HEK293T (cell line): ENCODE data around the gene HTRA3.

Experiments
- PKNOX1 ChIP-seq: fragments of 450-650 bp; IDR thresholded peaks from 2 replicates; pipeline ENCODE4 v1.6.1; 2016
- SP1 ChIP-seq: fragments of 450-650 bp; IDR thresholded peaks from 2 replicates; pipeline ENCODE4 v1.6.1; 2017
- SUZ12 ChIP-seq: fragments of 450-650 bp; IDR thresholded peaks from 2 replicates; pipeline ENCODE4 v1.6.1; 2016; ENCODE audit warnings: mild to moderate bottlenecking
- ZNF384 ChIP-seq: fragments of 450-650 bp; IDR thresholded peaks from 2 replicates; pipeline ENCODE4 v1.6.1; 2016

- no peak for TF ChIP-seq PKNOX1
- TF ChIP-seq SUZ12: no peak
- no peak for TF ChIP-seq ZNF384
- TF ChIP-seq SP1: no peak
Measured at GRCh38 chr4:8268901-8269534, 536 bp upstream of the HTRA3 start.
